A549 (cell line): Measurements from ENCODE around the gene PACS1. TPM values are rescaled to one million over a fixed set of nuclear protein-coding genes. Genes with fewer than 3 reads are reported as not detected.
A peak's percentile ranks its signal among the peaks of the same experiment; 100 is the strongest.

Experiments
- ATAC-seq, 2 experiments: fragments of 200-7000 bp in 1 of 2; fragments of >200 bp in 1 of 2; cut with Nextera tagmentation in 1 of 2; cut with Tn5 transposase in 1 of 2; 3 replicates each; pipeline versions ENCODE4 v1.8.0 to v1.9.1; 2018 to 2020; ENCODE audit warnings: mild to moderate bottlenecking in 1 of 2, moderate library complexity in 1 of 2
- CTCF ChIA-PET: fragments of 300-600 bp; sonication (Branson Sonifier 250); formaldehyde crosslinking; extraction: SDS; loops from one replicate; lab custom pipeline; 2021; ENCODE audit warnings: antibody characterized with exemption, inconsistent platforms; lab: Yijun Ruan, JAX
- POLR2A ChIA-PET: fragments of 350-600 bp; formaldehyde crosslinking; extraction: SDS; loops from one replicate; lab custom pipeline; 2021; ENCODE audit warnings: antibody characterized with exemption, inconsistent platforms; lab: Yijun Ruan, JAX
- DNase-seq, 2 experiments: peaks; one replicate each; pipeline versions ENCODE4 v3.0.0 to v3.0.0-alpha.2; 2011 to 2016; ENCODE audit warnings: low read depth in 1 of 2, low spot score in 1 of 2
- FAIRE-seq: peaks from 2 replicates; lab custom pipeline; 2011; peaks lifted over from hg19 to GRCh38; lab: Jason Lieb, UNC
- H3K27ac ChIP-seq, 2 experiments: fragments of >200 bp; sonication (Bioruptor Twin); formaldehyde crosslinking; 3 replicates each; pipeline ENCODE4 v1.5.1; 2016 to 2017
- H3K4me1 ChIP-seq: fragments of >200 bp; sonication (Bioruptor Twin); formaldehyde crosslinking; 3 replicates; pipeline ENCODE4 v1.6.1; 2016
- H3K4me2 ChIP-seq: fragments of >200 bp; sonication (Bioruptor Twin); formaldehyde crosslinking; 3 replicates; pipeline ENCODE4 v1.6.1; 2016
- H3K4me3 ChIP-seq: fragments of >200 bp; sonication (Bioruptor Twin); formaldehyde crosslinking; 3 replicates; pipeline ENCODE4 v1.5.1; 2016
- H3K9me3 ChIP-seq: fragments of >200 bp; sonication (Bioruptor Twin); formaldehyde crosslinking; 3 replicates; pipeline ENCODE4 v1.6.1; 2016
- BHLHE40 ChIP-seq: IDR thresholded peaks from 2 replicates; pipeline ENCODE4 v1.6.1; 2012; ENCODE audit warnings: low read depth, low read length, inconsistent platforms
- CBX8 ChIP-seq: fragments of 200-600 bp; sonication (generic); IDR thresholded peaks from 2 replicates; pipeline ENCODE4 v1.6.1; 2016
- CEBPB ChIP-seq, 2 experiments: fragments of >200 bp in 1 of 2; sonication (Bioruptor Twin) in 1 of 2; formaldehyde crosslinking in 1 of 2; IDR thresholded peaks; 2 replicates each; pipeline ENCODE4 v1.6.1; 2012 to 2016
- CHD2 ChIP-seq: fragments of 150-350 bp; IDR thresholded peaks from 2 replicates; pipeline ENCODE4 v1.6.1; 2014; ENCODE audit warnings: low read length; ENCODE audit not compliant: partially characterized antibody
- CTCF ChIP-seq: fragments of >200 bp; sonication (Bioruptor Twin); formaldehyde crosslinking; IDR thresholded peaks from 3 replicates; pipeline ENCODE4 v1.5.1; 2016
- E2F6 ChIP-seq: IDR thresholded peaks from 2 replicates; pipeline ENCODE4 v1.6.1; 2012; ENCODE audit warnings: low read depth, borderline replicate concordance
- ELK1 ChIP-seq: fragments of 150-350 bp; IDR thresholded peaks from 2 replicates; pipeline ENCODE4 v1.6.1; 2014; ENCODE audit warnings: low read depth, mild to moderate bottlenecking, low read length
- FOSL2 ChIP-seq, 2 experiments: fragments of 450-650 bp in 1 of 2; fragments of >200 bp in 1 of 2; sonication (Bioruptor Twin) in 1 of 2; formaldehyde crosslinking; IDR thresholded peaks; 2 replicates each; pipeline versions ENCODE4 v1.5.0 to v1.6.1; 2016 to 2020; ENCODE audit warnings: mild to moderate bottlenecking in 1 of 2, moderate library complexity in 1 of 2
- FOXS1 ChIP-seq: fragments of 250-450 bp; sonication (Bioruptor Pico); IDR thresholded peaks from 2 replicates; pipeline ENCODE4 v1.5.0; 2020; ENCODE audit warnings: mild to moderate bottlenecking, moderate library complexity
- HDAC2 ChIP-seq: fragments of 200-600 bp; sonication (generic); IDR thresholded peaks from 2 replicates; pipeline ENCODE4 v1.6.1; 2016
- HES2 ChIP-seq: fragments of >200 bp; sonication (Bioruptor Twin); formaldehyde crosslinking; IDR thresholded peaks from 2 replicates; pipeline ENCODE4 v1.6.1; 2016
- HMGXB4 ChIP-seq: fragments of 250-450 bp; sonication (Bioruptor Pico); IDR thresholded peaks from 2 replicates; pipeline ENCODE4 v1.5.0; 2021; ENCODE audit warnings: mild to moderate bottlenecking, moderate library complexity, borderline replicate concordance
- HOXB13 ChIP-seq: fragments of 250-450 bp; sonication (Bioruptor Pico); IDR thresholded peaks from 2 replicates; pipeline ENCODE4 v1.5.0; 2020; ENCODE audit warnings: low read depth, mild to moderate bottlenecking, moderate library complexity
- HOXB5 ChIP-seq: fragments of 250-450 bp; sonication (Bioruptor Pico); IDR thresholded peaks from 2 replicates; pipeline ENCODE4 v1.5.0; 2020; ENCODE audit warnings: mild to moderate bottlenecking, moderate library complexity
- JUN ChIP-seq, 2 experiments: fragments of >200 bp; sonication (Bioruptor Twin); formaldehyde crosslinking; IDR thresholded peaks; 2 replicates in 1 of 2; 3 replicates in 1 of 2; pipeline ENCODE4 v1.6.1; 2016 to 2017
- KDM5A ChIP-seq: fragments of 200-600 bp; sonication (generic); IDR thresholded peaks from 2 replicates; pipeline ENCODE4 v1.6.1; 2016; ENCODE audit warnings: antibody characterized with exemption, mild to moderate bottlenecking
- MAX ChIP-seq: IDR thresholded peaks from 2 replicates; pipeline ENCODE4 v1.6.1; 2012
- MAZ ChIP-seq: fragments of 150-350 bp; IDR thresholded peaks from 2 replicates; pipeline ENCODE4 v1.6.1; 2014; ENCODE audit warnings: antibody characterized with exemption, low read depth, low read length, borderline replicate concordance
- MYC ChIP-seq: IDR thresholded peaks from 2 replicates; pipeline ENCODE4 v1.6.1; 2012; ENCODE audit warnings: mild to moderate bottlenecking, inconsistent platforms, low read length, improper control_type of control experiment, borderline replicate concordance
- NPAS2 ChIP-seq: fragments of 250-450 bp; sonication (Bioruptor Pico); IDR thresholded peaks from 2 replicates; pipeline ENCODE4 v1.8.0; 2022; ENCODE audit warnings: mild to moderate bottlenecking, moderate library complexity, borderline replicate concordance
- NR3C1 ChIP-seq: fragments of >200 bp; sonication (Bioruptor Twin); formaldehyde crosslinking; IDR thresholded peaks from 3 replicates; pipeline ENCODE4 v1.6.1; 2017
- PHF8 ChIP-seq: fragments of 200-600 bp; sonication (generic); IDR thresholded peaks from 2 replicates; pipeline ENCODE4 v1.6.1; 2016; ENCODE audit warnings: low read depth, mild to moderate bottlenecking, antibody characterized with exemption, moderate library complexity, borderline replicate concordance
- POLR2A ChIP-seq: IDR thresholded peaks from 2 replicates; pipeline ENCODE4 v1.6.1; 2012; ENCODE audit warnings: mild to moderate bottlenecking, low read length
- RAD21 ChIP-seq, 2 experiments: fragments of >200 bp in 1 of 2; sonication (Bioruptor Twin) in 1 of 2; formaldehyde crosslinking in 1 of 2; IDR thresholded peaks in 1 of 2; conservative IDR thresholded peaks in 1 of 2; 2 replicates in 1 of 2; 3 replicates in 1 of 2; pipeline ENCODE4 v1.6.1; 2012 to 2018; ENCODE audit warnings: inconsistent platforms in 1 of 2
- RARB ChIP-seq: fragments of 250-450 bp; sonication (Bioruptor Pico); IDR thresholded peaks from 2 replicates; pipeline ENCODE4 v1.8.0; 2021; ENCODE audit warnings: mild to moderate bottlenecking, moderate library complexity
- RNF2 ChIP-seq: fragments of 200-600 bp; sonication (generic); IDR thresholded peaks from 2 replicates; pipeline ENCODE4 v1.6.1; 2016; ENCODE audit warnings: low read depth, mild to moderate bottlenecking, antibody characterized with exemption, moderate library complexity, borderline replicate concordance
- SMC3 ChIP-seq: fragments of >200 bp; sonication (Bioruptor Twin); formaldehyde crosslinking; IDR thresholded peaks from 3 replicates; pipeline ENCODE4 v1.6.1; 2018; ENCODE audit warnings: inconsistent platforms
- SREBF2 ChIP-seq: fragments of 450-650 bp; IDR thresholded peaks from 2 replicates; pipeline ENCODE4 v1.6.1; 2014; ENCODE audit warnings: mild to moderate bottlenecking, moderate library complexity
- TFCP2L1 ChIP-seq: fragments of 250-450 bp; sonication (Bioruptor Pico); IDR thresholded peaks from 2 replicates; pipeline ENCODE4 v1.5.0; 2021; ENCODE audit warnings: mild to moderate bottlenecking
- TP53 ChIP-seq: fragments of 250-450 bp; sonication (Bioruptor Pico); IDR thresholded peaks from 2 replicates; pipeline ENCODE4 v1.5.0; 2021; ENCODE audit warnings: mild to moderate bottlenecking, moderate library complexity
- USF2 ChIP-seq: fragments of 450-650 bp; IDR thresholded peaks from 2 replicates; pipeline ENCODE4 v1.6.1; 2014; ENCODE audit warnings: antibody characterized with exemption
- ZC3H11A ChIP-seq: fragments of 450-650 bp; IDR thresholded peaks from 2 replicates; pipeline ENCODE4 v1.6.1; 2014; ENCODE audit warnings: antibody characterized with exemption, mild to moderate bottlenecking
- ZSCAN20 ChIP-seq: fragments of 250-450 bp; sonication (Bioruptor Pico); IDR thresholded peaks from 2 replicates; pipeline ENCODE4 v1.8.0; 2022; ENCODE audit warnings: mild to moderate bottlenecking, moderate library complexity
- WGBS: methylation state at CpG from one replicate; pipeline ENCODE4 v1.1.6; 2017; ENCODE audit errors: missing lambda C conversion rate; 5-methylcytosine and 5-hydroxymethylcytosine counted together
- polyA plus RNA-seq, 4 experiments: library from polyadenylated mRNA; depleted of rRNA in 3 of 4; stranded (reverse); fragments of >200 nt; fragmentation: RNase III in 1 of 4; extraction: RNeasy Plus Mini Kit Qiagen cat#74134 plus additional on column Dnase treatment in 1 of 4; gene quantifications; 2 replicates in 3 of 4; 3 replicates in 1 of 4; pipeline ENCODE4 v1.2.3, GENCODE V29; 2011 to 2017

Gene PACS1
- polyA plus RNA-seq, 2 of the 4 experiments (the other 2 are of a cell fraction), result 48.2 to 59.1 TPM

GRCh38 chr11:66222358-66223149, 152.5 kb downstream of the PACS1 start:
- WGBS, result 29% methylated on average over 21 of the region's 21 CpGs
- ATAC-seq (peak; percentile 84 to 93), FAIRE-seq (peak; percentile 28), DNase-seq (peak; percentile 82 to 95)
- ChIA-PET POLR2A (no interaction called here), CTCF (interaction anchor here (0.6 to 6.3 kb wide), 50 partner anchors 9 to 578 kb away, joined by 3 to 72 read pairs (median 4); partner anchors contain the start of genes MRPL11 and RAB1B)
- TF ChIP-seq TFCP2L1 (CRISPR knock-in tag) (no peak), MYC (no peak), SMC3 (peak; percentile 80), HOXB13 (CRISPR knock-in tag) (no peak), FOSL2 (IDR thresholded peaks at IDR 0.05) (no peak), FOSL2 (CRISPR knock-in tag; IDR thresholded peaks at IDR 0.05) (no peak), ZSCAN20 (CRISPR knock-in tag) (no peak), MAZ (no peak), FOXS1 (CRISPR knock-in tag) (no peak), CEBPB (IDR thresholded peaks at IDR 0.05) (peak; percentile 33 to 81; a peak in 3 of 4 replicates), ELK1 (no peak), HOXB5 (CRISPR knock-in tag) (no peak), RNF2 (no peak), NR3C1 (no peak), CBX8 (no peak), CHD2 (no peak), SREBF2 (no peak), HES2 (no peak), USF2 (peak; percentile 91), TP53 (CRISPR knock-in tag) (no peak), POLR2A (no peak), NPAS2 (CRISPR knock-in tag) (0 out of 2 replicates have a peak, but pooled peaks have one; percentile 11), HMGXB4 (CRISPR knock-in tag) (no peak), KDM5A (no peak), JUN (IDR thresholded peaks at IDR 0.05) (no peak), CTCF (peak; percentile 99), RARB (CRISPR knock-in tag) (no peak), ZC3H11A (no peak), E2F6 (no peak), MAX (peak; percentile 71), HDAC2 (no peak), BHLHE40 (no peak), PHF8 (no peak), RAD21 (conservative IDR thresholded peaks at IDR 0.05 in 1 of 2, IDR thresholded peaks at IDR 0.05 in 1 of 2) (peak; percentile 75 to 88)
- Histone ChIP-seq H3K27ac (peak overlapping the region; percentile 18 to 47; a peak in 4 of 6 replicates), H3K4me1 (peaks cover 14% of the 10 kb centered on the region; the same call in 1 of the 3 replicates), H3K4me2 (peak overlapping the region; percentile 45), H3K4me3 (no peak overlapping the region), H3K9me3 (no peaks in the 10 kb centered on the region)
